K562 (cell line): ENCODE results near the gene ZBTB48. TPM values are rescaled to one million over a fixed set of nuclear protein-coding genes. Genes with fewer than 3 reads are reported as not detected.

Source experiments
- CHD1 ChIP-seq: fragments of 200-600 bp; sonication (generic); IDR thresholded peaks from one replicate; pipeline ENCODE4 v1.6.1; 2012; ENCODE audit warnings: mild to moderate bottlenecking, moderate library complexity, low read length, inconsistent platforms
- CSDE1 ChIP-seq, 2 experiments: fragments of 450-650 bp; IDR thresholded peaks; 2 replicates each; pipeline ENCODE4 v1.6.1; 2016; ENCODE audit warnings: mild to moderate bottlenecking in 1 of 2
- ERF ChIP-seq: fragments of 450-650 bp; formaldehyde crosslinking; IDR thresholded peaks from 2 replicates; pipeline ENCODE4 v1.4.0; 2020; ENCODE audit warnings: mild to moderate bottlenecking, mixed read lengths
- ETV1 ChIP-seq: fragments of 450-650 bp; conservative IDR thresholded peaks from 2 replicates; pipeline ENCODE4 v1.6.1; 2016; ENCODE audit warnings: missing genetic modification characterization, control low read depth, low read depth, missing compliant biosample characterization
- FOXK2 ChIP-seq, 2 experiments: fragments of 450-650 bp; IDR thresholded peaks in 1 of 2; conservative IDR thresholded peaks in 1 of 2; 2 replicates each; pipeline ENCODE4 v1.6.1; 2016; ENCODE audit warnings: low read depth in 2 of 2, mild to moderate bottlenecking in 1 of 2
- HDAC1 ChIP-seq, 2 experiments: fragments of 450-650 bp; IDR thresholded peaks; 2 replicates each; pipeline ENCODE4 v1.6.1; 2016 to 2017; ENCODE audit warnings: inconsistent platforms in 1 of 2, mild to moderate bottlenecking in 1 of 2, moderate library complexity in 1 of 2
- MYNN ChIP-seq, 2 experiments: sonication (generic); formaldehyde crosslinking in 1 of 2; IDR thresholded peaks; 2 replicates each; pipeline versions ENCODE4 v1.5.0 to v1.6.1; 2016 to 2020; ENCODE audit warnings: antibody characterized with exemption in 1 of 2, missing genetic modification reagents in 1 of 2
- NFRKB ChIP-seq: fragments of 450-650 bp; IDR thresholded peaks from 2 replicates; pipeline ENCODE4 v1.6.1; 2016; ENCODE audit warnings: low read depth
- PTTG1 ChIP-seq: fragments of 450-650 bp; IDR thresholded peaks from 2 replicates; pipeline ENCODE4 v1.6.1; 2016; ENCODE audit warnings: low read depth, mild to moderate bottlenecking, missing genetic modification characterization, missing compliant biosample characterization
- SMAD3 ChIP-seq: fragments of 450-650 bp; formaldehyde crosslinking; conservative IDR thresholded peaks from 2 replicates; pipeline ENCODE4 v1.4.0; 2020; ENCODE audit warnings: mild to moderate bottlenecking
- SPI1 ChIP-seq: IDR thresholded peaks from 2 replicates; pipeline ENCODE4 v1.6.1; 2011; ENCODE audit warnings: low read depth, low read length, control low read depth, borderline replicate concordance
- YY1 ChIP-seq, 3 experiments: IDR thresholded peaks; 2 replicates each; pipeline ENCODE4 v1.6.1; 2011; ENCODE audit warnings: low read length in 2 of 3, mild to moderate bottlenecking in 2 of 3, moderate library complexity in 2 of 3, borderline replicate concordance in 1 of 3, control low read depth in 1 of 3, low read depth in 1 of 3; ENCODE audit not compliant: insufficient read depth in 3 of 3, insufficient replicate concordance in 2 of 3, control insufficient read depth in 1 of 3, insufficient read length in 1 of 3; ENCODE audit errors: extremely low read depth in 1 of 3
- ZNF232 ChIP-seq: sonication (generic); formaldehyde crosslinking; IDR thresholded peaks from 2 replicates; pipeline ENCODE4 v1.8.0; 2022; ENCODE audit warnings: mild to moderate bottlenecking, missing genetic modification reagents
- ZNF785 ChIP-seq: fragments of 250-450 bp; sonication (Bioruptor Pico); IDR thresholded peaks from 2 replicates; pipeline ENCODE4 v1.4.0; 2020; ENCODE audit warnings: mild to moderate bottlenecking
- polyA plus RNA-seq, 8 experiments: library from polyadenylated mRNA; depleted of rRNA in 4 of 8; stranded (reverse) in 5 of 8; unstranded in 3 of 8; fragments of >200 nt; fragmentation: Nextera tagmentation in 2 of 8; fragmentation: Illumina TruSeq in 1 of 8; extraction: Ambion mirVana in 2 of 8; extraction: Trizol in 1 of 8; gene quantifications; 2 replicates each; pipeline versions ENCODE4 v1.2.1 to v1.2.3, GENCODE V29; 2011 to 2014; ENCODE audit warnings: inconsistent platforms in 1 of 8, missing spikeins in 1 of 8
- total RNA-seq, 7 experiments: library from RNA; depleted of rRNA in 6 of 7; stranded (reverse); fragments of >200 nt in 6 of 7; fragmentation: Illumina TruSeq in 2 of 7; extraction: Trizol in 2 of 7; gene quantifications; 2 replicates each; pipeline versions ENCODE4 v1.2.1 to v1.2.3, GENCODE V29; 2011 to 2021; ENCODE audit warnings: low replicate concordance in 1 of 7
- TF ChIP-seq, protein P1 (sequence below), 2 experiments: fragments of 450-650 bp; conservative IDR thresholded peaks; 2 replicates each; pipeline ENCODE4 v1.6.1; 2017; ENCODE audit warnings: mild to moderate bottlenecking in 2 of 2, moderate library complexity in 2 of 2
- TF ChIP-seq, protein P2 (sequence below): sonication (generic); formaldehyde crosslinking; IDR thresholded peaks from 2 replicates; pipeline ENCODE4 v1.8.0; 2023; ENCODE audit warnings: mild to moderate bottlenecking, missing genetic modification reagents
- TF ChIP-seq, protein P3 (sequence below): fragments of 200-800 bp; sonication (Bioruptor generic); IDR thresholded peaks from 2 replicates; pipeline ENCODE4 v1.6.1; 2017; ENCODE audit warnings: missing genetic modification characterization, missing compliant biosample characterization
- TF ChIP-seq, protein P4 (sequence below), 3 experiments: fragments of 200-800 bp in 1 of 3; sonication (Bioruptor generic) in 1 of 3; sonication (generic) in 1 of 3; formaldehyde crosslinking in 1 of 3; IDR thresholded peaks; 2 replicates each; pipeline versions ENCODE4 v1.6.1 to v1.8.0; 2016 to 2022; ENCODE audit warnings: mild to moderate bottlenecking in 2 of 3, missing compliant biosample characterization in 2 of 3, missing genetic modification characterization in 2 of 3, missing genetic modification reagents in 1 of 3
- TF ChIP-seq, protein P5 (sequence below): fragments of 450-650 bp; formaldehyde crosslinking; IDR thresholded peaks from 2 replicates; pipeline ENCODE4 v1.4.0; 2022; ENCODE audit warnings: mild to moderate bottlenecking, moderate library complexity

Gene ZBTB48
- total and polyA plus RNA-seq, 9 of the 15 experiments (the other 6 are each of a cell fraction or from before 2014, with no cell fraction given), result 1.9 to 66.9 (median 29.5) TPM

DNA sequence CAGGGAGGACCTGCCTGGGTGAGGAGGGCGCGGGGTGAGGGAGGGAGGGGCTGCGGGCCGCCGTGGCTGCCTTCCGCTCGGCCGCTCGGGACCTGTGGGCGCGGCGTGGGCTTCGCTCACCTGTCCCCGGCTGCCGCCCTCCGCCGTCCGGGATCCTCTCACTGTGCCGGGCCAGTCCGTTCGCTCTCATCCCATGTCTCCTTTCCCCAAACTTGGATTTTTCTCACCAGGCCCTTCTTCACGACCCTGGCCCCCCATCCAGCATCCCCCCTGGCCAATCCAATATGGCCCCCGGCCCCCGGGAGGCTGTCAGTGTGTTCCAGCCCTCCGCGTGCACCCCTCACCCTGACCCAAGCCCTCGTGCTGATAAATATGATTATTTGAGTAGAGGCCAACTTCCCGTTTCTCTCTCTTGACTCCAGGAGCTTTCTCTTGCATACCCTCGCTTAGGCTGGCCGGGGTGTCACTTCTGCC, 362 bp downstream of the ZBTB48 start (continued):
- TF ChIP-seq, protein P1, sequence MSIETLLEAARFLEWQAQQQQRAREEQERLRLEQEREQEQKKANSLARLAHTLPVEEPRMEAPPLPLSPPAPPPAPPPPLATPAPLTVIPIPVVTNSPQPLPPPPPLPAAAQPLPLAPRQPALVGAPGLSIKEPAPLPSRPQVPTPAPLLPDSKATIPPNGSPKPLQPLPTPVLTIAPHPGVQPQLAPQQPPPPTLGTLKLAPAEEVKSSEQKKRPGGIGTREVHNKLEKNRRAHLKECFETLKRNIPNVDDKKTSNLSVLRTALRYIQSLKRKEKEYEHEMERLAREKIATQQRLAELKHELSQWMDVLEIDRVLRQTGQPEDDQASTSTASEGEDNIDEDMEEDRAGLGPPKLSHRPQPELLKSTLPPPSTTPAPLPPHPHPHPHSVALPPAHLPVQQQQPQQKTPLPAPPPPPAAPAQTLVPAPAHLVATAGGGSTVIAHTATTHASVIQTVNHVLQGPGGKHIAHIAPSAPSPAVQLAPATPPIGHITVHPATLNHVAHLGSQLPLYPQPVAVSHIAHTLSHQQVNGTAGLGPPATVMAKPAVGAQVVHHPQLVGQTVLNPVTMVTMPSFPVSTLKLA (conservative IDR thresholded peaks at IDR 0.05), result peak; percentile 20; a peak in 3 of 4 replicates
- TF ChIP-seq, protein P2, sequence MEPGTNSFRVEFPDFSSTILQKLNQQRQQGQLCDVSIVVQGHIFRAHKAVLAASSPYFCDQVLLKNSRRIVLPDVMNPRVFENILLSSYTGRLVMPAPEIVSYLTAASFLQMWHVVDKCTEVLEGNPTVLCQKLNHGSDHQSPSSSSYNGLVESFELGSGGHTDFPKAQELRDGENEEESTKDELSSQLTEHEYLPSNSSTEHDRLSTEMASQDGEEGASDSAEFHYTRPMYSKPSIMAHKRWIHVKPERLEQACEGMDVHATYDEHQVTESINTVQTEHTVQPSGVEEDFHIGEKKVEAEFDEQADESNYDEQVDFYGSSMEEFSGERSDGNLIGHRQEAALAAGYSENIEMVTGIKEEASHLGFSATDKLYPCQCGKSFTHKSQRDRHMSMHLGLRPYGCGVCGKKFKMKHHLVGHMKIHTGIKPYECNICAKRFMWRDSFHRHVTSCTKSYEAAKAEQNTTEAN, result 0 out of 2 replicates have a peak, but pooled peaks have one; percentile 57
- 0 out of 2 replicates have a peak, but pooled peaks have one; percentile 78 for TF ChIP-seq ERF
- no peak for TF ChIP-seq MYNN (IDR thresholded peaks at IDR 0.05)
- TF ChIP-seq MYNN (CRISPR knock-in tag; IDR thresholded peaks at IDR 0.05), result no peak
- 0 out of 2 replicates have a peak, but pooled peaks have one; percentile 39 for TF ChIP-seq NFRKB
- 0 out of 2 replicates have a peak, but pooled peaks have one; percentile 9 for TF ChIP-seq ETV1
- no peak for TF ChIP-seq CSDE1 (IDR thresholded peaks at IDR 0.05)
- TF ChIP-seq FOXK2 (conservative IDR thresholded peaks at IDR 0.05 in 1 of 2, IDR thresholded peaks at IDR 0.05 in 1 of 2; ENCODE audit: low read depth in 2 of 2), result no peak
- TF ChIP-seq, protein P3, sequence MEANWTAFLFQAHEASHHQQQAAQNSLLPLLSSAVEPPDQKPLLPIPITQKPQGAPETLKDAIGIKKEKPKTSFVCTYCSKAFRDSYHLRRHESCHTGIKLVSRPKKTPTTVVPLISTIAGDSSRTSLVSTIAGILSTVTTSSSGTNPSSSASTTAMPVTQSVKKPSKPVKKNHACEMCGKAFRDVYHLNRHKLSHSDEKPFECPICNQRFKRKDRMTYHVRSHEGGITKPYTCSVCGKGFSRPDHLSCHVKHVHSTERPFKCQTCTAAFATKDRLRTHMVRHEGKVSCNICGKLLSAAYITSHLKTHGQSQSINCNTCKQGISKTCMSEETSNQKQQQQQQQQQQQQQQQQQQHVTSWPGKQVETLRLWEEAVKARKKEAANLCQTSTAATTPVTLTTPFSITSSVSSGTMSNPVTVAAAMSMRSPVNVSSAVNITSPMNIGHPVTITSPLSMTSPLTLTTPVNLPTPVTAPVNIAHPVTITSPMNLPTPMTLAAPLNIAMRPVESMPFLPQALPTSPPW (CRISPR knock-in tag), result peak; percentile 8; the same call in 1 of the 2 replicates
- TF ChIP-seq YY1 (IDR thresholded peaks at IDR 0.05; ENCODE audit: borderline replicate concordance in 1 of 3, control insufficient read depth in 1 of 3, extremely low read depth in 1 of 3, insufficient read depth in 3 of 3, insufficient read length in 1 of 3, insufficient replicate concordance in 2 of 3, low read depth in 1 of 3, low read length in 2 of 3), result peak; percentile 61 to 89 (median 67)
- TF ChIP-seq ZNF785 (CRISPR knock-in tag), result peak; percentile 13; the same call in 1 of the 2 replicates
- TF ChIP-seq PTTG1 (tag), result no peak
- peak; percentile 63 for TF ChIP-seq SPI1
- TF ChIP-seq ZNF232, result 0 out of 2 replicates have a peak, but pooled peaks have one; percentile 38
- TF ChIP-seq, protein P4, sequence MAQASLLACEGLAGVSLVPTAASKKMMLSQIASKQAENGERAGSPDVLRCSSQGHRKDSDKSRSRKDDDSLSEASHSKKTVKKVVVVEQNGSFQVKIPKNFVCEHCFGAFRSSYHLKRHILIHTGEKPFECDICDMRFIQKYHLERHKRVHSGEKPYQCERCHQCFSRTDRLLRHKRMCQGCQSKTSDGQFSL (CRISPR knock-in tag; IDR thresholded peaks at IDR 0.05), result peak; percentile 65; the same call in 1 of the 2 replicates
- TF ChIP-seq, protein P4 (tag; IDR thresholded peaks at IDR 0.05), result no peak
- TF ChIP-seq, protein P5, sequence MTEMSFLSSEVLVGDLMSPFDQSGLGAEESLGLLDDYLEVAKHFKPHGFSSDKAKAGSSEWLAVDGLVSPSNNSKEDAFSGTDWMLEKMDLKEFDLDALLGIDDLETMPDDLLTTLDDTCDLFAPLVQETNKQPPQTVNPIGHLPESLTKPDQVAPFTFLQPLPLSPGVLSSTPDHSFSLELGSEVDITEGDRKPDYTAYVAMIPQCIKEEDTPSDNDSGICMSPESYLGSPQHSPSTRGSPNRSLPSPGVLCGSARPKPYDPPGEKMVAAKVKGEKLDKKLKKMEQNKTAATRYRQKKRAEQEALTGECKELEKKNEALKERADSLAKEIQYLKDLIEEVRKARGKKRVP (CRISPR knock-in tag), result 0 out of 2 replicates have a peak, but pooled peaks have one; percentile 33
- 0 out of 2 replicates have a peak, but pooled peaks have one; percentile 27 for TF ChIP-seq SMAD3 (CRISPR knock-in tag)
- TF ChIP-seq HDAC1 (IDR thresholded peaks at IDR 0.05), result peak in 1 of 2 experiments; percentile 77; a peak in 1 of 4 replicates
- peak; percentile 61 for TF ChIP-seq CHD1
